K562 (cell line): ENCODE data around the gene SRPK3. TPM values are rescaled to one million over a fixed set of nuclear protein-coding genes. Genes with fewer than 3 reads are reported as not detected.

Source experiments
- CEBPG ChIP-seq, 3 experiments: fragments of 200-800 bp in 1 of 3; sonication (Bioruptor generic) in 1 of 3; sonication (generic) in 1 of 3; formaldehyde crosslinking in 1 of 3; IDR thresholded peaks in 2 of 3; conservative IDR thresholded peaks in 1 of 3; 2 replicates each; pipeline versions ENCODE4 v1.6.1 to v1.8.0; 2016 to 2022; ENCODE audit warnings: missing compliant biosample characterization in 2 of 3, missing genetic modification characterization in 2 of 3, mild to moderate bottlenecking in 1 of 3, missing genetic modification reagents in 1 of 3
- FIP1L1 ChIP-seq: fragments of 200-400 bp; formaldehyde crosslinking; IDR thresholded peaks from 2 replicates; pipeline ENCODE4 v1.6.1; 2018; ENCODE audit warnings: mild to moderate bottlenecking, low read depth, low read length; ENCODE audit not compliant: poor library complexity, severe bottlenecking
- HCFC1 ChIP-seq: IDR thresholded peaks from 2 replicates; pipeline ENCODE4 v1.6.1; 2012; ENCODE audit warnings: low read depth, low read length, improper control_type of control experiment
- HMG20B ChIP-seq: fragments of 250-450 bp; sonication (Bioruptor Pico); IDR thresholded peaks from 2 replicates; pipeline ENCODE4 v1.5.0; 2021; ENCODE audit warnings: mild to moderate bottlenecking
- ILF3 ChIP-seq: fragments of 450-650 bp; IDR thresholded peaks from 2 replicates; pipeline ENCODE4 v1.6.1; 2018; ENCODE audit warnings: antibody characterized with exemption, mild to moderate bottlenecking, moderate library complexity, borderline replicate concordance
- MTF1 ChIP-seq: fragments of 250-450 bp; sonication (Bioruptor Pico); IDR thresholded peaks from 2 replicates; pipeline ENCODE4 v1.9.0; 2021; ENCODE audit warnings: moderate library complexity, mild to moderate bottlenecking, inconsistent platforms, borderline replicate concordance
- NCOA1 ChIP-seq: fragments of 450-650 bp; IDR thresholded peaks from 2 replicates; pipeline ENCODE4 v1.6.1; 2016; ENCODE audit warnings: low read depth
- NCOA2 ChIP-seq, 2 experiments: fragments of 450-650 bp; IDR thresholded peaks; 2 replicates each; pipeline ENCODE4 v1.6.1; 2018; ENCODE audit warnings: mild to moderate bottlenecking in 2 of 2, moderate library complexity in 1 of 2; ENCODE audit not compliant: partially characterized antibody in 2 of 2
- POLR2A ChIP-seq: fragments of 450-650 bp; conservative IDR thresholded peaks from 2 replicates; pipeline ENCODE4 v1.6.1; 2016
- SP2 ChIP-seq: IDR thresholded peaks from 2 replicates; pipeline ENCODE4 v1.6.1; 2011; ENCODE audit warnings: mild to moderate bottlenecking, low read depth, low read length, moderate library complexity; ENCODE audit not compliant: poor library complexity, severe bottlenecking; ENCODE audit errors: extremely low read depth
- SRF ChIP-seq, 2 experiments: fragments of 250-450, 450-650 bp in 1 of 2; sonication (Bioruptor Pico) in 1 of 2; sonication (generic) in 1 of 2; formaldehyde crosslinking; IDR thresholded peaks; 2 replicates each; pipeline versions ENCODE4 v1.5.0 to v1.5.1; 2020 to 2022; ENCODE audit warnings: mild to moderate bottlenecking in 1 of 2, missing genetic modification reagents in 1 of 2
- STAT5A ChIP-seq: IDR thresholded peaks from 2 replicates; pipeline ENCODE4 v1.6.1; 2012; ENCODE audit warnings: low read length, inconsistent platforms, borderline replicate concordance
- TCF7 ChIP-seq: sonication (generic); IDR thresholded peaks from 2 replicates; pipeline ENCODE4 v1.6.1; 2016; ENCODE audit warnings: antibody characterized with exemption, borderline replicate concordance
- ZC3H4 ChIP-seq: sonication (generic); formaldehyde crosslinking; IDR thresholded peaks from 2 replicates; pipeline ENCODE4 v1.9.0; 2021; ENCODE audit warnings: missing genetic modification reagents, borderline replicate concordance
- ZNF24 ChIP-seq: fragments of 450-650 bp; IDR thresholded peaks from 2 replicates; pipeline ENCODE4 v1.6.1; 2016
- ZNF395 ChIP-seq: fragments of 200-800 bp; sonication (Bioruptor generic); IDR thresholded peaks from 2 replicates; pipeline ENCODE4 v1.6.1; 2017; ENCODE audit warnings: missing genetic modification characterization, missing compliant biosample characterization
- ZNF449 ChIP-seq: fragments of 250-450 bp; sonication (Bioruptor Pico); IDR thresholded peaks from 2 replicates; pipeline ENCODE4 v1.8.0; 2022; ENCODE audit warnings: moderate library complexity, mild to moderate bottlenecking, inconsistent platforms
- ZNF551 ChIP-seq: fragments of 250-450 bp; sonication (Bioruptor Pico); IDR thresholded peaks from 2 replicates; pipeline ENCODE4 v1.5.0; 2021; ENCODE audit warnings: mild to moderate bottlenecking, moderate library complexity
- ZNF699 ChIP-seq: fragments of 250-450 bp; sonication (Bioruptor Pico); IDR thresholded peaks from 2 replicates; pipeline ENCODE4 v1.8.0; 2021; ENCODE audit warnings: mild to moderate bottlenecking, moderate library complexity; ENCODE audit not compliant: insufficient replicate concordance
- ZNF79 ChIP-seq: fragments of 250-450 bp; sonication (Bioruptor Pico); IDR thresholded peaks from 2 replicates; pipeline ENCODE4 v1.4.0; 2020; ENCODE audit warnings: low read depth, mild to moderate bottlenecking, moderate library complexity
- polyA plus RNA-seq, 8 experiments: library from polyadenylated mRNA; depleted of rRNA in 4 of 8; stranded (reverse) in 5 of 8; unstranded in 3 of 8; fragments of >200 nt; fragmentation: Nextera tagmentation in 2 of 8; fragmentation: Illumina TruSeq in 1 of 8; extraction: Ambion mirVana in 2 of 8; extraction: Trizol in 1 of 8; gene quantifications; 2 replicates each; pipeline versions ENCODE4 v1.2.1 to v1.2.3, GENCODE V29; 2011 to 2014; ENCODE audit warnings: inconsistent platforms in 1 of 8, missing spikeins in 1 of 8
- total RNA-seq, 7 experiments: library from RNA; depleted of rRNA in 6 of 7; stranded (reverse); fragments of >200 nt in 6 of 7; fragmentation: Illumina TruSeq in 2 of 7; extraction: Trizol in 2 of 7; gene quantifications; 2 replicates each; pipeline versions ENCODE4 v1.2.1 to v1.2.3, GENCODE V29; 2011 to 2021; ENCODE audit warnings: low replicate concordance in 1 of 7
- TF ChIP-seq, protein P1 (sequence below): conservative IDR thresholded peaks from 2 replicates; pipeline ENCODE4 v1.6.1; 2011; ENCODE audit warnings: low read depth, mild to moderate bottlenecking, low read length; ENCODE audit not compliant: control insufficient read depth
- TF ChIP-seq, protein P2 (sequence below): fragments of 250-450 bp; sonication (Bioruptor Pico); IDR thresholded peaks from 2 replicates; pipeline ENCODE4 v1.8.0; 2022; ENCODE audit warnings: inconsistent platforms, mild to moderate bottlenecking, moderate library complexity, borderline replicate concordance

The SRPK3 gene
- total and polyA plus RNA-seq, 9 of the 15 experiments (the other 6 are each of a cell fraction or from before 2014, with no cell fraction given) = 0.01 to 0.09 (median 0.04) TPM; not detected in 2

DNA sequence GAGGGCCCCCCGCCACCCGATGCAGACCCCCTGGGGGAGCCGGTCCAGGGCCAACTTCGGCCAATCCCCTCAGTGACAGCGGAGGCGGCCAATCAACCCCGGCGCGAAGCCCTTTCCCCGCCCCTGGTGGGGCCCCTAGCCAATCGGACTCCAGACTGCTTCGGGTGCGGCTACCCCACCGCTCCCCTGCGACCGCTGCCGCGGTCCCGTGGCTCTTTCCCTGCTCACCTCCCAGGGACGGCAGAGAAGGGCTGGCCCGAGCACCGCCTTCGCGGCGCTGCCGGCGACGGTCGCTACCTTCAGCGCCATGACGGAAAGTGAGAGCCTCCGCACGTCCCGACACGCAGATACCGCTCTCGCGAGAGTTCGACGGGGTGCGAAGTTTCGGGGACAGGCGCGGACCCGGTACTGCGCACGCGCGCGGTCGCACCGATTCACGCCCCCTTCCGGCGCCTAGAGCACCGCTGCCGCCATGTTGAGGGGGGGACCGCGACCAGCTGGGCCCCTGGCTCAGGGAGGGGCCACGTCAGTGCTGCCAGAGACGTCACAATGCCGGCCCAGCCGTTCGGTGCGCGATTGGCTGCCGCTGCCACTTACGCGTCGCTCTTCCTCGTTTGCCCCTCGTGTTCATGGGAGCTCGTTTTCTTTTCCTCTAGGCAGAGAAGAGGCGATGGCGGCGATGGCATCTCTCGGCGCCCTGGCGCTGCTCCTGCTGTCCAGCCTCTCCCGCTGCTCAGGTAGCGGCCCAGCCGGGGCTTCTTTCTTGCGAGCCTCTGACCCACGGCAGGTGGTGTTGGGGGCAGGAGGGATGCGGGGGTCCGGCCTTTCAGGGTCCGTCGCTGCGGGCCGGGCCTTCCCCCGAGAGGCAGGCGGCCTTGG is 13.4 kb downstream of the SRPK3 start, which contains the start of the genes IDH3G and SSR4 (continued):
- TF ChIP-seq NCOA1 (no peak), HMG20B (CRISPR knock-in tag) (no peak), ZNF24 (no peak), HCFC1 (peak; percentile 71), SP2 (peak; percentile 71), CEBPG (CRISPR knock-in tag; IDR thresholded peaks at IDR 0.05) (no peak), CEBPG (tag; conservative IDR thresholded peaks at IDR 0.05 in 1 of 2, IDR thresholded peaks at IDR 0.05 in 1 of 2) (no peak), ZNF395 (CRISPR knock-in tag) (no peak), SRF (CRISPR knock-in tag; IDR thresholded peaks at IDR 0.05) (peak in 1 of 2 experiments; percentile 63; a peak in 1 of 4 replicates), ZNF699 (no peak), ZC3H4 (CRISPR knock-in tag) (no peak), NCOA2 (IDR thresholded peaks at IDR 0.05; ENCODE audit: partially characterized antibody in 2 of 2) (no peak), TCF7 (no peak), POLR2A (peak; percentile 85), ZNF79 (CRISPR knock-in tag) (no peak), ZNF449 (CRISPR knock-in tag) (no peak), ZNF551 (CRISPR knock-in tag) (no peak), STAT5A (no peak), FIP1L1 (peak; percentile 71), ILF3 (no peak), MTF1 (peak; percentile 45; the same call in 1 of the 2 replicates)
- TF ChIP-seq, protein P1, sequence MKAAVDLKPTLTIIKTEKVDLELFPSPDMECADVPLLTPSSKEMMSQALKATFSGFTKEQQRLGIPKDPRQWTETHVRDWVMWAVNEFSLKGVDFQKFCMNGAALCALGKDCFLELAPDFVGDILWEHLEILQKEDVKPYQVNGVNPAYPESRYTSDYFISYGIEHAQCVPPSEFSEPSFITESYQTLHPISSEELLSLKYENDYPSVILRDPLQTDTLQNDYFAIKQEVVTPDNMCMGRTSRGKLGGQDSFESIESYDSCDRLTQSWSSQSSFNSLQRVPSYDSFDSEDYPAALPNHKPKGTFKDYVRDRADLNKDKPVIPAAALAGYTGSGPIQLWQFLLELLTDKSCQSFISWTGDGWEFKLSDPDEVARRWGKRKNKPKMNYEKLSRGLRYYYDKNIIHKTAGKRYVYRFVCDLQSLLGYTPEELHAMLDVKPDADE = 0 out of 2 replicates have a peak, but pooled peaks have one; percentile 24
- TF ChIP-seq, protein P2, sequence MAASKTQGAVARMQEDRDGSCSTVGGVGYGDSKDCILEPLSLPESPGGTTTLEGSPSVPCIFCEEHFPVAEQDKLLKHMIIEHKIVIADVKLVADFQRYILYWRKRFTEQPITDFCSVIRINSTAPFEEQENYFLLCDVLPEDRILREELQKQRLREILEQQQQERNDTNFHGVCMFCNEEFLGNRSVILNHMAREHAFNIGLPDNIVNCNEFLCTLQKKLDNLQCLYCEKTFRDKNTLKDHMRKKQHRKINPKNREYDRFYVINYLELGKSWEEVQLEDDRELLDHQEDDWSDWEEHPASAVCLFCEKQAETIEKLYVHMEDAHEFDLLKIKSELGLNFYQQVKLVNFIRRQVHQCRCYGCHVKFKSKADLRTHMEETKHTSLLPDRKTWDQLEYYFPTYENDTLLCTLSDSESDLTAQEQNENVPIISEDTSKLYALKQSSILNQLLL (CRISPR knock-in tag) = no peak
